HG02763 (cell line): ENCODE data around the gene RPRM.
"Not testable (repeated sequence)": the region's sequence is repeated elsewhere in the genome, so short reads cannot be mapped to it uniquely, and the experiment has no call there.

ENCODE experiments used
- ATAC-seq: cut with Tn5 transposase; IDR thresholded peaks from one replicate; pipeline ENCODE4 v1.9.1; 2021; ENCODE audit warnings: mild to moderate bottlenecking, moderate library complexity; ENCODE audit not compliant: unreplicated experiment

Gene RPRM

DNA sequence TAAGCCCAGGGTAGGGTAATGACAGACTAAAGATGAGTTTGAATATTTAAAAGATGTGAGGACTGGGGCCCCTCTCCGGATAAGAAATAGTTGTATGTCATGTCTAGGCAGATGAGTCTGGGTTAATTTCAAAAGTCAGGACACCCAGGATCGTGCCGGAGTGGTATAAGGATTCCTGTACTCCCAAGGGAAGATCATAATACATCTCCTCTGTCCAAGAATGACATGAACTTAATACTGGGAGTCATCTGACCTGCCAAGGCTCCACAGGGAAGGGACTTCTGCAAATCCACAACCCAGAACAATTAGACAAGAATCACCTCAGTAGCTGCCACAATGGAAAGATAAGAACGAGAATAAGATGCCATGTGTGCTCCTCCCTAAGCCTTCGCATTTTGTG, 17.1 kb downstream of the RPRM start:
- no peak for ATAC-seq

DNA sequence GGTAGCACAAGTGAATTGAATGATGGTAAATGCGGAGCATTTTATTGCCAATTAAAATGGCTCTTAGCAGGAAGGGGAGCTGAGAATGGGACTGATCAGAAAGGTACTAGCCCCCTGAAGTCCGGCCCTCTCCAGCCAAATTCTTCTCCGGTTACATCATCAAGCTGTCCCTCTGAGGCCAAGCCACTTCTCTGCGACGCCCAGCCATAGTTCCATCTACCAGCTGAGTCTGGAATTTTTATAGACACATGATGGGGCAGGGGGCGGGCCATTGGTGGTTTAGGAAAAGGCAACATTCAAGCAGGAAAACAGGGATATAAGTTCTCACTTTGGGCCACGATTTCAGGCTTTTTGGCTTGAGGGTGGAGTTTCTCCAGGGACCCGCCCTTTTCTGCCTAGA, 22.7 kb downstream of the RPRM start:
- ATAC-seq, result no peak

DNA sequence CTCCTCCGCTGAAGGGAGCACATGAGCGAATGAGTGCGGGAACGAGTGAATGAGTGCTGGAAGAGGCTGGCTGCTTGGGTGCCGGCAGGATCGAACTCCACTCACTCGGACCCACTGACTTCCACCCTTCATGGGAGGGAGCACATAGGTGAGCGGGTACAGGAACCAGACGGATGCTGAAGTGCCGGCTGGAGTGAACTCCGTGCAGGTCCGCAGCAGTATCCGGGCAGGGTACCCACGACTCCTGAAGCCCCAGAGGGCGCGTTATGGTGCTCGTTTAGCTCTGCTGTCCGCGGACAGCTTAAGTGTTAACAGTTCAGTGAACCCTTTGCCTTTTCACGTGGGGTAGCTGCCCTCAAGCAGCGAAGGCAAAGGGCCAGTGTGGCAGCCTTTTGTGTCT, 23.2 kb downstream of the RPRM start:
- no peak for ATAC-seq

DNA sequence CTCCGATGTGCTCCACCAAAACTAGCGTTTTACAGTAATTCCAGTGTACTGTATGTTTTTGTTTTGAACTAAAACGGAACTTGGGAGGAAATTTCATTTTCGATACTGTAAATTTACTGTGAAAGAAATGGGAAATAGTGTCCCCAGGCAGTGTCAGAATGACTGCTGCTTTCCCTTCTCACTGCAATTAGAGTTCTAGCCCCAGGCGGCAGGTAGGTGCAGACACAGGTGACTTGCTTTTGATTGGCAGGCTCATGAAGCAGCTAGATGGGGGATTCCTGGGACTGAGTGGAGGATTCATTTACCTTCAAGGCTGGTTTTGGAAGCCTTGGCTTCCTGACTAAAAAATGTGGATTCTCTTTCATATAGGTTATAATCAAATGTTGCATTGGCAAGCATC, 27.0 kb downstream of the RPRM start:
- ATAC-seq, result no peak

DNA sequence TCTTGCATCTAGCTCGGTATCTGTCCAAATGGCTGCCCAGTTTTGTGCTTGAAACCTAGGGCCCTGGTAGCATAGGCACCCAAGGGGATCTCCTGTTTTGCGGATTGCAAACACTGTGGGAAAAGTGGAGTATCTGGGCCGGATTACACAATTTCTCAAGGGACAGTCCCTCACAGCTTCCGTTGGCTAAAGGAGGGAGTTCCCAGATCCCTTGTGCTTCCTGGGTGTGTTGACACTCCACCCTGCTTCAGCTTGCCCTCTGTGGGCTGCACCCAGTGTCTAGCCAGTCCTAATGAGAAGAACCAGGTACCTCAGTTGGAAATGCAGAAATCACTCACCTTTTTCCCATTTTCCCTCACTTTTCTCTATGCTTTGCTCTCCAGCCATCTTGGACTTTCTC, 35.5 kb downstream of the RPRM start:
- no peak for ATAC-seq

DNA sequence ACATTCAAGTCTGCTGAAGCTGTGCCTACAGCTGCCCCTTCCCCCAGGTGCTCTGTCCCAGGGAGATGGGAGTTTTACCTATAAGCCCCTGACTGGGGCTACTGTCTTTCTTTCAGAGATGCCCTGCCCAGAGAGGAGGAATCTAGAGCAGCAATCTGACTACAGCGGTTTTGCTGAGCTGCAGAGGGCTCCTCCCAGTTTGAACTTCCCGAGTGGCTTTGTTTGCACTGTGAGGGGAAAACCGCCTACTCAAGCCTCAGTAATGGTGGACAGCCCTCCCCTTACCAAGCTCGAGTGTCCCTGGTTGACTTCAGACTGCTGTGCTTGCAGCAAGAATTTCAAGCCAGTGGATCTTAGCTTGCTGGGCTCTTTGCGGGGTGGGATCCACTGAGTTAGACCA, 35.9 kb downstream of the RPRM start:
- ATAC-seq, result not testable (repeated sequence)

DNA sequence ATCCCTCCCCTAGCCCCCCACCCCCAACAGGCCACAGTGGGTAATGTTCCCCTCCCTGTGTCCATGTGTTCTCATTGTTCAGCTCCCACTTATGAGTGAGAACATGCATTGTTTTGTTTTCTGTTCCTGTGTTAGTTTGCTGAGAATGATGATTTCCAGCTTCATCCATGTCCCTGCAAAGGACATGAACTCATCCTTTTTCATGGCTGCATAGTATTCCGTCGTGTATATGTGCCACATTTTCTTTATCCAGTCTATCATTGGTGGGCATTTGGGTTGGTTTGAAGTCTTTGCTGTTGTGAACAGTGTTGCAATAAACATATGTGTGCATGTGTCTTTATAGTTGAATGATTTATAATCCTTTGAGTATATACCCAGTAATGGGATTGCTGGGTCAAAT, 38.5 kb downstream of the RPRM start:
- not testable (repeated sequence) for ATAC-seq

DNA sequence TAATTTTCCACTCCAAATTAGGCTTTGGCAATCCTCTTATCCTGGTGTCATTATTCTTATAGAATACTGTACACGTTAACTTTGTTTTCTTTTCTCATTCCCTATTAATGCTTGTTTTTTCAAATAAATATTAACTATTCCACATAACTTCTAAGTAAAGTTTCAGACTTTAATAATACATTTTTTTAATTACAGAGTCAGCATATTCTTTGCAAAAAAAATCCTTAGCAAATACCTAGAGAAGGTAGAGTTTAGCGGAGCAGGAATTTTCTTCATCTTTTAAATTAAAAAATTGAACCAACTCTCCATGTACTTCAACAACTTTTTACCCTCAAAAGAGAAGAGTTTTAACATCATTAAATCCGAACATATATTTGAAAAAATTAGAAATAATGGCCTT, 45.2 kb downstream of the RPRM start:
- no peak for ATAC-seq

DNA sequence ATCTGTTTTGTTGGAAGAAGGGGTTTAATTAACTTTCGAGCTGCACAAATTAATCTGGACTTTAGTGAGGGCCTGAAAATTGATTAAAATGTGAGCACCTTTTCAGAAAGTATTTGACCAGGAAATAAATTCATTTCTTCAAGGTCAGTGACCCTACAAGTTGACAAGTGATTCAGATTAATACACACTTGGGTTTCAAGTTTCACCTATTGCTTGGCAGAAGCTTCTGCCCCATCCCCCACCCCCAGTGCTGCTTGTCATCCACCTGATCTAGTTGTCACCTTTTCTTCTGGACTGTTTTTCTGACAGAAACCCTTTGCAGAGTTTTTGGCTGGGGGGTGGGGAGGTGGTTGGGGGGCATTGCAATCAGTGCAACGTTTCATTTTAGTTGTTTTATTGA, 46.2 kb downstream of the RPRM start:
- no peak for ATAC-seq

DNA sequence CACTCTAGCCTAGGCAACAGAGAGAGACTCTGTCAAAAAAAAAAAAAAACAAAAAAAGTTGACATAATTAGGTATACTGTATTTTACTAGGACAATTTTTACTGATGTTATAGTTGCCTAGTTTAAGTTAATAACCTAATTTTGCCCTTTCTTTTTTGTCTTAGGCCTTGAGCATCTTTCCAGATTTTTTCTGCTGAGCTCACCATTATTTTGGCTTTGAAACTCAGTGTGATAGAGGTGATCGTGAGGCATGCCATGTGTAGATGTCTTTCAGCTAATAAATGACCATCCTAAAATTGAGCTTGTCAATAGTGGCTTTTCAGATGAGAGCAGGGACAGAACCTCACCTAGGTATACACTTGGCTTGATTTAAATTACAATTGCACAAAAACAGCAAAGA, 47.4 kb downstream of the RPRM start:
- no peak for ATAC-seq
